ENCODE measurements around the gene GGT5.

- no peak for TF ChIP-seq CTCF (IDR thresholded peaks at IDR 0.05; ENCODE audit: low read length)
- TF ChIP-seq EZH2phosphoT487 (IDR thresholded peaks at IDR 0.05; ENCODE audit: low read length): no peak
- TF ChIP-seq EZH2 (optimal IDR thresholded peaks at IDR 0.05; ENCODE audit: low read depth, low read length): no peak
Measured at GRCh38 chr22:24289741-24290163, 44.9 kb upstream of the GGT5 start.

All from MM.1S (cell line).